GM10266 (cell line): Measurements from ENCODE around the gene SOHLH1.

Experiments
- DNase-seq: peaks from one replicate; pipeline ENCODE4 v3.0.0; 2012; ENCODE audit errors: extremely low spot score
- TF ChIP-seq, protein P1 (sequence below): IDR thresholded peaks from 2 replicates; pipeline ENCODE4 v1.5.1; 2012; ENCODE audit warnings: mild to moderate bottlenecking, low read depth; ENCODE audit not compliant: control insufficient read depth, insufficient read depth; ENCODE audit errors: missing control alignments

The SOHLH1 gene, protein sequence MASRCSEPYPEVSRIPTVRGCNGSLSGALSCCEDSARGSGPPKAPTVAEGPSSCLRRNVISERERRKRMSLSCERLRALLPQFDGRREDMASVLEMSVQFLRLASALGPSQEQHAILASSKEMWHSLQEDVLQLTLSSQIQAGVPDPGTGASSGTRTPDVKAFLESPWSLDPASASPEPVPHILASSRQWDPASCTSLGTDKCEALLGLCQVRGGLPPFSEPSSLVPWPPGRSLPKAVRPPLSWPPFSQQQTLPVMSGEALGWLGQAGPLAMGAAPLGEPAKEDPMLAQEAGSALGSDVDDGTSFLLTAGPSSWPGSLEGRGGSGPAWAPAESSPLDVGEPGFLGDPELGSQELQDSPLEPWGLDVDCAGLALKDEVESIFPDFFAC

DNA sequence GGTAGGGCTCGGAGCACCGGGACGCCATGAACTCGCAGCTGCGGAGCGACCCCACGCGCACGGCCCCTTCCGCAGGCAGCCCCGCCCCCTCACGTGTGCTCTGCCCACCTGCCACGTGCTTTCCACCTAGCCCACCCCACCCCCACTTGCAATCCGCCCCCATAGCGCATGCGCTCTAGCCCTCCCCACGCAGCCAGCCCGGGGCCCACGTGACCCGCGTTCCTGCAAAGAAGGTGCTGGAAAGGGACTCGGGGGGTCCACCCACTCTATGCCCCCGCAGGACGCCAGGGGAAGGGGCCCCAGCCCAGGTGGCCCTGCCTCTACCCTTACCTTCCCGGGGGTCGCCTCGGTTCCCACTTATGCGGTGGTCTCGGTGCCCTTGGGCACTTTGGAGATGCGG, at the start of gene SOHLH1:
Gene SOHLH1 (minus strand): TSS at position 42 of the 400 bp plus-strand sequence. CDS start 14 bp downstream, at position 28.
- no peak for DNase-seq
- TF ChIP-seq, protein P1, sequence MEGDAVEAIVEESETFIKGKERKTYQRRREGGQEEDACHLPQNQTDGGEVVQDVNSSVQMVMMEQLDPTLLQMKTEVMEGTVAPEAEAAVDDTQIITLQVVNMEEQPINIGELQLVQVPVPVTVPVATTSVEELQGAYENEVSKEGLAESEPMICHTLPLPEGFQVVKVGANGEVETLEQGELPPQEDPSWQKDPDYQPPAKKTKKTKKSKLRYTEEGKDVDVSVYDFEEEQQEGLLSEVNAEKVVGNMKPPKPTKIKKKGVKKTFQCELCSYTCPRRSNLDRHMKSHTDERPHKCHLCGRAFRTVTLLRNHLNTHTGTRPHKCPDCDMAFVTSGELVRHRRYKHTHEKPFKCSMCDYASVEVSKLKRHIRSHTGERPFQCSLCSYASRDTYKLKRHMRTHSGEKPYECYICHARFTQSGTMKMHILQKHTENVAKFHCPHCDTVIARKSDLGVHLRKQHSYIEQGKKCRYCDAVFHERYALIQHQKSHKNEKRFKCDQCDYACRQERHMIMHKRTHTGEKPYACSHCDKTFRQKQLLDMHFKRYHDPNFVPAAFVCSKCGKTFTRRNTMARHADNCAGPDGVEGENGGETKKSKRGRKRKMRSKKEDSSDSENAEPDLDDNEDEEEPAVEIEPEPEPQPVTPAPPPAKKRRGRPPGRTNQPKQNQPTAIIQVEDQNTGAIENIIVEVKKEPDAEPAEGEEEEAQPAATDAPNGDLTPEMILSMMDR: no peak

DNA sequence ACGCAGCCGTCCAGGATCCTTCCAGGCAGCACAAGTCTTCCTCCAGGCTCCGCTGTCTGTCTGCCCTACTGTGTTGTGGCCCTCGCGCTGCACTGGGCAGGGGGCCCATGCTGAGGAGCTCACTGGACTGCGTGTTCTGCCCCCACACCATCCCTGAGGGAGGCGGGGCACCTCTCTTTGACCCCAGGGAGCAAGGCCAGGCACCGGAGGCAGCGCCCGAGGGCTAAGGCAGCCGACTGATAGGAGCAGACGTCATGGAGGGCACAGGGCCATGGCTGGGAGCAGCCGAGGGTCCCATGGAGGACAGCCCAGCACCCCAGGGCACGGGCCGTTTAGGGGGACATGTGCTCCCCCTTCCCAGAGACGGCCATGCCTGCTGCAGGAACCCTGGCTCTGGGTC, 49.4 kb upstream of the SOHLH1 start:
- TF ChIP-seq, protein P1: no peak
- DNase-seq: no peak

DNA sequence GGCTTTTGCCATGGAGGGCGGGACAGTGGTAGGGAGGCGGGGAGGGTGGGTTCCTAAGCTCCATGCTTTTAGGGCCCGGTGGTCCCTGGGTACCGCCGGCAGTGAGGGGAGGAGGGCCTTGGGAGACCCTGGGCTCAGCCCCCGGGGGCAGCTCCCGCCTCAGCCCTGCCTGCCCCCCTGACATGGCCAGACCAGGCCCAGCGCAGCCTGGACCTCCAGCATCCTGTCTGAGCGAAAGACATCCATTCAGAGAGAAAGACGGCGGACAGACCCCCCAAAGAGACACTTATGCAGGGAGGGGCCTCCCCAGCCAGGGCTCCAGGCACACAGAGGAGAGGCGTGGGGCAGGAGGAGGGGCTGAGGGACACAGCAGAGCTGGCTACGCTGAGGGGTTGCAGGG, 48.0 kb upstream of the SOHLH1 start:
- DNase-seq: no peak
- TF ChIP-seq, protein P1: no peak

DNA sequence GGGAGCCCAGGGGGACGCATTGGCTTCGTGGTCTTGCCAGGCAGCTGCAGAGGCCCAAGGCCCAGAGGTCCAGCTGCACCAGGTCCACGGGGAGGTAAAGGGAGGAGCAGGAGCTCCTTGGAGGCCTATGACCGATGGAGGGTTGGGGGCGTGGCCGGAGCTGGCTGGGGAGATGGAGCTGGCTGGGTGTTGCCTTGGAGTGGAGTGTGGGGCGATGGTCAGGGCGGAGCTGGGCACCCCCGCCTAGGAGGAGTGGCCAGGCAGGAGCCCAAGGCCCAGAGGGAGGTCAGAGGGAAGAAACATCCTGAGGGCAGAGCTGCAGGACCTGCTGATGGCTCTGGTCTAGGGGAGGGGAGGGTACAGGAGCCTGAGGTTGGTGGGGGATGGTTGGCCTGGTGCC, 47.3 kb upstream of the SOHLH1 start:
- TF ChIP-seq, protein P1: no peak
- no peak for DNase-seq

DNA sequence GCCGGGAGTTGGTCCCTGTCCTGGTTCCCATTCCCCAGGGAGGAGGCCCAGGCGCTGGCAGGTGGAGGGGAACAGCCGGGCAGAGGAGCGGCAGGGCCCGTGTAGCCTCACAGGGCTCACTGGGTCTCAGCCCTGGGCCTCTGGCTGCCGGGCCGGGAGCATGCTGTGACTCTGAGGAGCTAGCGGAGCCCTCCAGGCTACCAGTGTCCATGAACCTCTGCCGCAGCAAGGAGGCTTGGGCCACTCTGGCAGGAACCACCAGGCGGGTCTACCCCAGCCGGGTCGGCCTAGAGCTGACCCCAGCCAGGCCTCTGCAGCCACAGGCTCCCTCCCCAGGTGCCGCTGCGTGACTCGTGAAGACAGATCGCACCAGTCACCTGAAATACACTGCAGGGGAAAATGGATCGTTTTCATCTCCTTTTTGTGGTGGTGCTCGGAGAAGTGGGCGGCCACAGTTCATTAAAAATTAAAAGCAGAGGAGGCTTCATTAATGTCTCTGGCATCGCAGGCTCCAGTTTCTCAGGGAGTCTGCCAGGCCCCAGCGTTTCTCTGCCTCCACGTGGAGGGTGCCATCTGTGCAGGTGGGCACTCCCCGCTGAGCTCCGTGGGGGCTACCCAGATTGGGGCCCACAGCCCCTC, 46.5 kb upstream of the SOHLH1 start:
- TF ChIP-seq, protein P1: no peak
- DNase-seq: no peak

DNA sequence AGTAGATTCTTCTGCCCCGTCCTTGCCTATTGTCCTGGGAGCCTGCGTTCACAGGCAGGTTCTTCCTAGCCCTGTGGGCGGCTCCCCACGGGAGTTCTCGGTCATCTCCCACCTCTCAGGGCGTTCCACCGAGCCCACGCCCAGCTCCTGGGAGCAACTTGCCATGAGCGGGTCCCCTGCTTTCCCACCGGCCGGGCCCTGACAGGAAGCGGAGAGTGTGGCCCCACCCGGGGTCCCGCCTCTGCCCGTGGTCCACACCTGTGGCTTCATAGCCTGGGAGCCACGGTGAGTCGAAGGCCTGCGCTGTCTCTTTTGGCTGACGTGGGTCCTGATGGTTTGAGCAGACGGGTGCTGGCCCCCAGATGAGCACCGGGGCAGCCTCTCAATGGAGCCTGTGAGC, 45.9 kb upstream of the SOHLH1 start:
- DNase-seq: no peak
- TF ChIP-seq, protein P1: no peak
